ENCODE results near the gene ATXN3L. TPM values are rescaled to one million over a fixed set of nuclear protein-coding genes. Genes with fewer than 3 reads are reported as not detected.

The ATXN3L gene
- total RNA-seq, 1 experiment from 2014 or later = not detected

- no peak overlapping the region for H3K4me2 ChIP-seq (ENCODE audit: low read length)
- intact Hi-C loops (cut with micrococcal nuclease) = no loop called here
- TF ChIP-seq EZH2 (IDR thresholded peaks at IDR 0.05; ENCODE audit: low read length, unreplicated experiment) = no peak
- H2AFZ ChIP-seq (ENCODE audit: low read length) = no peak overlapping the region
- H3F3A ChIP-seq (ENCODE audit: low read length, unreplicated experiment) = no peaks in the 10 kb centered on the region
- no peak overlapping the region for H3K9ac ChIP-seq (ENCODE audit: low read length)
- no peaks in the 10 kb centered on the region for H3K9me3 ChIP-seq (ENCODE audit: low read length)
- ChIA-PET POLR2A (ENCODE audit: unreplicated experiment) (no interaction called here), CTCF (no interaction called here)
- H3K4me1 ChIP-seq (ENCODE audit: insufficient read depth, low read length) = no peaks in the 10 kb centered on the region
- no peaks in the 10 kb centered on the region for H3K9me2 ChIP-seq (replicated peaks; ENCODE audit: low read length)
- H3K27me3 ChIP-seq (ENCODE audit: low read length) = no peaks in the 10 kb centered on the region
- no peak overlapping the region for H3K4me3 ChIP-seq (ENCODE audit: low read length)
- H3K36me3 ChIP-seq (ENCODE audit: low read depth, low read length) = no peaks in the 10 kb centered on the region
- no peaks in the 10 kb centered on the region for H4K20me1 ChIP-seq (ENCODE audit: low read length)
- H3K27ac ChIP-seq (ENCODE audit: low read length) = no peak overlapping the region
- ATAC-seq (no peak), DNase-seq (no peak)
- H3K79me2 ChIP-seq (ENCODE audit: low read length) = no peaks in the 10 kb centered on the region
- no TSS peak for BruUV-seq (replicated peaks)
Observed at GRCh38 chrX:13309631-13310030, 10.2 kb downstream of the ATXN3L start.

- ATAC-seq (no peak), DNase-seq (no peak)
- H3K36me3 ChIP-seq (ENCODE audit: low read depth, low read length) = no peaks in the 10 kb centered on the region
- CTCF ChIA-PET = no interaction called here
- H2AFZ ChIP-seq (ENCODE audit: low read length) = no peak overlapping the region
- H3K9me3 ChIP-seq (ENCODE audit: low read length) = no peaks in the 10 kb centered on the region
- H3K79me2 ChIP-seq (ENCODE audit: low read length) = no peaks in the 10 kb centered on the region
- no TSS peak for BruUV-seq (replicated peaks)
- no peak overlapping the region for H3K4me3 ChIP-seq (ENCODE audit: low read length)
- POLR2A ChIA-PET (ENCODE audit: unreplicated experiment) = no interaction called here
- TF ChIP-seq EZH2phosphoT487 (IDR thresholded peaks at IDR 0.05; ENCODE audit: borderline replicate concordance, low read length) = no peak
- no peak for TF ChIP-seq EZH2 (IDR thresholded peaks at IDR 0.05; ENCODE audit: low read length, unreplicated experiment)
- TF ChIP-seq CTCF (conservative IDR thresholded peaks at IDR 0.05; ENCODE audit: low read depth, low read length) = no peak
- no peaks in the 10 kb centered on the region for H3K27me3 ChIP-seq (ENCODE audit: low read length)
- H3K9me2 ChIP-seq (replicated peaks; ENCODE audit: low read length) = no peaks in the 10 kb centered on the region
- no peak overlapping the region for H3K9ac ChIP-seq (ENCODE audit: low read length)
- H3K4me1 ChIP-seq (ENCODE audit: insufficient read depth, low read length) = no peaks in the 10 kb centered on the region
- no peaks in the 10 kb centered on the region for H4K20me1 ChIP-seq (ENCODE audit: low read length)
- intact Hi-C loops (cut with micrococcal nuclease) = no loop called here
- no peaks in the 10 kb centered on the region for H3F3A ChIP-seq (ENCODE audit: low read length, unreplicated experiment)
- no peak overlapping the region for H3K4me2 ChIP-seq (ENCODE audit: low read length)
- no peak overlapping the region for H3K27ac ChIP-seq (ENCODE audit: low read length)
Observed at GRCh38 chrX:13307041-13307440, 12.8 kb downstream of the ATXN3L start.

GRCh38 chrX:13305108-13305507 lies 14.7 kb downstream of the ATXN3L start:
- Histone ChIP-seq H3K36me3 (ENCODE audit: low read depth, low read length) (no peaks in the 10 kb centered on the region), H3K9me2 (replicated peaks; ENCODE audit: low read length) (no peaks in the 10 kb centered on the region), H3K9ac (ENCODE audit: low read length) (no peak overlapping the region), H3K4me2 (ENCODE audit: low read length) (no peak overlapping the region), H3K4me3 (ENCODE audit: low read length) (no peak overlapping the region), H3K4me1 (ENCODE audit: insufficient read depth, low read length) (no peaks in the 10 kb centered on the region), H2AFZ (ENCODE audit: low read length) (no peak overlapping the region), H3K9me3 (ENCODE audit: low read length) (no peaks in the 10 kb centered on the region), H3K27ac (ENCODE audit: low read length) (no peak overlapping the region), H3F3A (ENCODE audit: low read length, unreplicated experiment) (no peaks in the 10 kb centered on the region), H4K20me1 (ENCODE audit: low read length) (no peaks in the 10 kb centered on the region), H3K79me2 (ENCODE audit: low read length) (no peaks in the 10 kb centered on the region), H3K27me3 (ENCODE audit: low read length) (no peaks in the 10 kb centered on the region)
- ChIA-PET POLR2A (ENCODE audit: unreplicated experiment) (no interaction called here), CTCF (interaction anchor here (1.0 kb wide), 1 partner anchor 358 kb away, joined by 3 read pairs; no protein-coding TSS in a partner anchor)
- ATAC-seq = no peak
- TF ChIP-seq CTCF (conservative IDR thresholded peaks at IDR 0.05; ENCODE audit: low read depth, low read length) (no peak), EZH2 (IDR thresholded peaks at IDR 0.05; ENCODE audit: low read length, unreplicated experiment) (no peak), EZH2phosphoT487 (IDR thresholded peaks at IDR 0.05; ENCODE audit: borderline replicate concordance, low read length) (no peak)
- no TSS peak for BruUV-seq (replicated peaks)
- intact Hi-C loops (cut with micrococcal nuclease) = no loop called here
- DNase-seq = no peak

All from PC-3 (cell line).